ENCODE results near the gene SNX11.

GRCh38 chr17:48121923-48122664 is 14.5 kb downstream of the SNX11 start:
- TF ChIP-seq TRIM28 (IDR thresholded peaks at IDR 0.05; ENCODE audit: borderline replicate concordance, low read length) (no peak), KLF1 (tag by site-specific recombination; IDR thresholded peaks at IDR 0.05) (no peak), CTCF (tag by site-specific recombination; IDR thresholded peaks at IDR 0.05) (no peak), ZNF223 (tag by site-specific recombination; IDR thresholded peaks at IDR 0.05) (no peak), ZIC2 (tag by site-specific recombination; IDR thresholded peaks at IDR 0.05) (no peak), ZNF692 (tag by site-specific recombination; IDR thresholded peaks at IDR 0.05) (no peak), ZNF792 (tag by site-specific recombination; IDR thresholded peaks at IDR 0.05) (no peak), ZNF704 (tag by site-specific recombination; IDR thresholded peaks at IDR 0.05) (no peak), YY1 (tag by site-specific recombination; IDR thresholded peaks at IDR 0.05) (no peak), ZNF302 (tag by site-specific recombination; IDR thresholded peaks at IDR 0.05; ENCODE audit: low read depth) (no peak), ZNF449 (tag by site-specific recombination; IDR thresholded peaks at IDR 0.05) (no peak), ZNF555 (tag by site-specific recombination; conservative IDR thresholded peaks at IDR 0.05) (no peak), ZNF146 (tag by site-specific recombination; IDR thresholded peaks at IDR 0.05) (no peak), ZNF175 (tag by site-specific recombination; IDR thresholded peaks at IDR 0.05) (no peak)
